Left lung (tissue), 10 donors: ENCODE results near the gene KRTAP10-5. TPM values are rescaled to one million over a fixed set of nuclear protein-coding genes. Genes with fewer than 3 reads are reported as not detected.

Source experiments
- ATAC-seq: fragments of 200-7000 bp; cut with Tn5 transposase; one replicate; pipeline ENCODE4 v1.9.1; 2020; ENCODE audit warnings: moderate library complexity
- DNase-seq, 4 donors: peaks; one replicate each; pipeline ENCODE4 v3.0.0-alpha.2; 2013 to 2020
- H3K27ac ChIP-seq, 2 donors: fragments of 200-600 bp; sonication (generic) in 1 of 2; one replicate each; pipeline versions ENCODE4 v1.5.0 to v1.8.0; 2020 to 2021
- H3K27me3 ChIP-seq, 2 donors: fragments of 200-600 bp; sonication (generic) in 1 of 2; one replicate each; pipeline versions ENCODE4 v1.5.0 to v1.8.0; 2020 to 2021
- H3K36me3 ChIP-seq, 2 donors: fragments of 200-600 bp; sonication (generic) in 1 of 2; one replicate each; pipeline versions ENCODE4 v1.5.0 to v1.8.0; 2020 to 2021
- H3K4me1 ChIP-seq, 2 donors: fragments of 200-600 bp; one replicate each; pipeline ENCODE4 v1.8.0; 2021
- H3K4me3 ChIP-seq, 2 donors: fragments of 200-600 bp; sonication (generic) in 1 of 2; one replicate each; pipeline versions ENCODE4 v1.5.0 to v1.8.0; 2020 to 2021; ENCODE audit warnings: mild to moderate bottlenecking in 1 of 2
- H3K9me3 ChIP-seq, 2 donors: fragments of 200-600 bp; sonication (generic) in 1 of 2; one replicate each; pipeline versions ENCODE4 v1.5.0 to v1.8.0; 2020 to 2021
- intact Hi-C, 2 donors: fragments of 100-400 bp; cut with DNase I; formaldehyde crosslinking; loops; one replicate each; pipeline versions ENCODE4 v1.11.2 to v1.14.2; 2022
- polyA plus RNA-seq, 6 donors: library from polyadenylated mRNA; unstranded; fragments of 120-200 nt; gene quantifications; one replicate each; pipeline ENCODE4 v1.2.1, GENCODE V29; 2013; ENCODE audit not compliant: insufficient read length in 6 of 6
- total RNA-seq, 2 donors: library from RNA; stranded (reverse); fragmentation: NEBNext Ultra II Directional; extraction: Animal tissue kit (Norgen Biotek cat#: 25700); gene quantifications; one replicate each; pipeline ENCODE4 v1.2.1, GENCODE V29; 2021
- TF ChIP-seq, protein P1 (sequence below), 2 donors: fragments of 200-600 bp; sonication (generic) in 1 of 2; IDR thresholded peaks; one replicate each; pipeline versions ENCODE4 v1.5.0 to v1.8.0; 2021; ENCODE audit warnings: antibody characterized with exemption in 2 of 2
- donor health status: DM: no; HTN: yes; CAD: no.
- donor health status: DM: no; HTN: no; CAD: no.

The KRTAP10-5 gene
- total and polyA plus RNA-seq, 8 donors, result not detected

DNA sequence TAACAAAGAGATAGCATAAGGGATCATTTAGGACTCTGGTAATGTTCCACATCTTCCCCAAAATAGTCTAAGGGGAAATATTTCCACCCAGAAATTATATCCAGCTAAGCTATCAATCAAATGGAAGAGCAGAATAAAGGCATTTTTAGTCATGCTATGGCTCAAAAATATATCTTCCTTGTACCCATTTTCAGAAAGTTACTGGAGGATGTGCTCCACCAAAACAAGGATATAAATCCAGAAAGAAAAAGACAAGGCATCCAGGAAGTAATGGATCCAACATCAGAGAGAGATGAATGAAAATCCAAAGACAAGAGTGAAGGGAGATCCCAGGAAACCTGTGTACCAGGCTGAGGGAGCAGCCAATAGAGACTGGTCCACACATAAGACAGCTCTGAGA is 28.8 kb upstream of the KRTAP10-5 start:
- Histone ChIP-seq H3K36me3 (no peaks in the 10 kb centered on the region), H3K4me3 (no peak overlapping the region), H3K9me3 (peaks cover 0 to 30% of the 10 kb centered on the region in 2 donors), H3K27me3 (peaks cover 0 to 15% of the 10 kb centered on the region in 2 donors), H3K27ac (no peak overlapping the region), H3K4me1 (no peaks in the 10 kb centered on the region)
- ATAC-seq (no peak), DNase-seq (no peak)
- intact Hi-C loops, result no loop called here
- TF ChIP-seq, protein P1, sequence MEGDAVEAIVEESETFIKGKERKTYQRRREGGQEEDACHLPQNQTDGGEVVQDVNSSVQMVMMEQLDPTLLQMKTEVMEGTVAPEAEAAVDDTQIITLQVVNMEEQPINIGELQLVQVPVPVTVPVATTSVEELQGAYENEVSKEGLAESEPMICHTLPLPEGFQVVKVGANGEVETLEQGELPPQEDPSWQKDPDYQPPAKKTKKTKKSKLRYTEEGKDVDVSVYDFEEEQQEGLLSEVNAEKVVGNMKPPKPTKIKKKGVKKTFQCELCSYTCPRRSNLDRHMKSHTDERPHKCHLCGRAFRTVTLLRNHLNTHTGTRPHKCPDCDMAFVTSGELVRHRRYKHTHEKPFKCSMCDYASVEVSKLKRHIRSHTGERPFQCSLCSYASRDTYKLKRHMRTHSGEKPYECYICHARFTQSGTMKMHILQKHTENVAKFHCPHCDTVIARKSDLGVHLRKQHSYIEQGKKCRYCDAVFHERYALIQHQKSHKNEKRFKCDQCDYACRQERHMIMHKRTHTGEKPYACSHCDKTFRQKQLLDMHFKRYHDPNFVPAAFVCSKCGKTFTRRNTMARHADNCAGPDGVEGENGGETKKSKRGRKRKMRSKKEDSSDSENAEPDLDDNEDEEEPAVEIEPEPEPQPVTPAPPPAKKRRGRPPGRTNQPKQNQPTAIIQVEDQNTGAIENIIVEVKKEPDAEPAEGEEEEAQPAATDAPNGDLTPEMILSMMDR (IDR thresholded peaks at IDR 0.05), result no peak

GRCh38 chr21:44606495-44606894 is 26.1 kb upstream of the KRTAP10-5 start:
- DNase-seq (no peak), ATAC-seq (no peak)
- TF ChIP-seq, protein P1 (IDR thresholded peaks at IDR 0.05), result no peak
- H3K4me3 ChIP-seq, result no peak overlapping the region
- H3K4me1 ChIP-seq, result no peaks in the 10 kb centered on the region
- peaks cover 0 to 23% of the 10 kb centered on the region in 2 donors for H3K9me3 ChIP-seq
- H3K27me3 ChIP-seq, result peaks cover 0 to 22% of the 10 kb centered on the region in 2 donors
- H3K27ac ChIP-seq, result no peak overlapping the region
- intact Hi-C loops, result no loop called here
- H3K36me3 ChIP-seq, result no peaks in the 10 kb centered on the region

DNA sequence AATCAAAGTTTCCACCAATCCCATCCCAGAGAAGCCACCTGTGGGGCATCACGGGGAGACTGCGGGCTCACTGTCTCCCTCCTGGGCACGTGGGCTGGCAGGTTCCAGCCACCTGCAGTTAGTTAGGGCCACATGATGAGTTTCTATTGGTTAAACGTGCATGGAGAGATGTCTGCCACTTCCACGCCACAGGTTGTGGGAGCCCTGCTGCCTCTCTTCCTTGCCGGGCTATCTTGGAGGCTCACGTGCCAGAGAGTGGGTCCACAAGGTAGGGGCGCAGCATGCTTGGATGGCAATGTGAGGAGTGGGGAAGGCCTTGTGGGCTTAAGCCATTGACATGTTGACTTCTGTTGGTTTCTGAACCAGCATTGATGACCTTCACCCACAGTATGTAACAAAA is 23.5 kb upstream of the KRTAP10-5 start:
- intact Hi-C loops, result no loop called here
- Histone ChIP-seq H3K27me3 (peaks cover 0 to 46% of the 10 kb centered on the region in 2 donors), H3K36me3 (no peaks in the 10 kb centered on the region), H3K4me3 (no peak overlapping the region), H3K9me3 (peaks cover 0 to 2% of the 10 kb centered on the region in 2 donors), H3K4me1 (no peaks in the 10 kb centered on the region), H3K27ac (no peak overlapping the region)
- TF ChIP-seq, protein P1 (IDR thresholded peaks at IDR 0.05), result no peak
- ATAC-seq (no peak), DNase-seq (no peak)

DNA sequence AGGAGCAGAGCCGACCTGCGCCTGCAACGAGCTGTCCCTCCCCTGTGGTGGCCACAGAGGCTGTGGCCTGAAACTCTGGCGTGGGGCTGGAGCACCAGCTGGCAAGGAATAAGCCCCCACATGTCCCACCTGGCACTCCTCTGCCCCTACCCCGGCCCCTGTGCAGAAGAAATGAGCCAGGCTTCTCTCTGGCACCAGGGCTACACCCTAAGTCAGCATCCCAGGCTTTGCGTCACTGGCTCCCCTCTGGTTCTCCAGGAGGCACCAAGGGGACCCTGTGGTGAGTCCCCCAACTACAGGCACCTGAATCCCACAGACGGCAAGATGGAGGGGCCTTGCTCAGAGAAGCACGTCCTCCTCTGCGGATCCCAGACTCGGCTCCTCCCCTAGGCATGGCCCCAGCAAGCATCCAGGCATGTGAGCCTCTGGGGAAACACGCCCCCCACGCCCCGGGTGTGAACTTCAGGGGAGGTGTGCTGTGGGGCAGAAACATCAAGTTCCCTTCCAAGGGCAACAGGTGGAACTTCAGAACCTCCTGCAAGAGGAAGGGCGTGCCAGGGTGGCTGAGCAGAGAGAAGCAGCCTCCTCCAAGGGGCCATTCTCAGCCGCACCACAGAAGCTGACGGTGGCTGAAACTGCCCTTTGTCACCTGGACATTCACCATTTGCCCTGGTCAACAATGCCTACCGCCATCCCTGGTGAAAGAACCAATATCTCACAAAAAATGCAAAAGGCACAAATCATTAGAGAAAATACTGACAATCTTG is 22.9 kb upstream of the KRTAP10-5 start:
- ATAC-seq, result no peak
- TF ChIP-seq, protein P1 (IDR thresholded peaks at IDR 0.05), result no peak

GRCh38 chr21:44602463-44602850 is 22.1 kb upstream of the KRTAP10-5 start:
- Histone ChIP-seq H3K4me1 (no peaks in the 10 kb centered on the region), H3K4me3 (no peak overlapping the region), H3K27me3 (peaks cover 0 to 46% of the 10 kb centered on the region in 2 donors), H3K27ac (no peak overlapping the region), H3K36me3 (no peaks in the 10 kb centered on the region), H3K9me3 (peaks cover 0 to 2% of the 10 kb centered on the region in 2 donors)
- TF ChIP-seq, protein P1 (IDR thresholded peaks at IDR 0.05), result no peak
- no peak for DNase-seq
- intact Hi-C loops, result no loop called here
- no peak for ATAC-seq

More for the DNA sequence above, 22.9 kb upstream of the KRTAP10-5 start:
- Histone ChIP-seq H3K36me3 (no peaks in the 10 kb centered on the region), H3K27me3 (peaks cover 0 to 46% of the 10 kb centered on the region in 2 donors), H3K27ac (no peak overlapping the region), H3K4me1 (no peaks in the 10 kb centered on the region), H3K4me3 (no peak overlapping the region), H3K9me3 (peaks cover 0 to 2% of the 10 kb centered on the region in 2 donors)
- intact Hi-C loops, result no loop called here
- no peak for DNase-seq
